HG03135 (cell line): Measurements from ENCODE around the gene ARPC5.
"Not testable (repeated sequence)": the region's sequence is repeated elsewhere in the genome, so short reads cannot be mapped to it uniquely, and the experiment has no call there.

Source experiments
- ATAC-seq: cut with Tn5 transposase; IDR thresholded peaks from one replicate; pipeline ENCODE4 v1.9.1; 2021; ENCODE audit warnings: mild to moderate bottlenecking, moderate library complexity; ENCODE audit not compliant: unreplicated experiment

Gene ARPC5

GRCh38 chr1:183635606-183636333 lies at the start of gene ARPC5:
Gene ARPC5, minus strand, starts transcription at chr1:183635783. Its CDS starts 124 bp downstream, at chr1:183635659.
- ATAC-seq, result peak; percentile 85

DNA sequence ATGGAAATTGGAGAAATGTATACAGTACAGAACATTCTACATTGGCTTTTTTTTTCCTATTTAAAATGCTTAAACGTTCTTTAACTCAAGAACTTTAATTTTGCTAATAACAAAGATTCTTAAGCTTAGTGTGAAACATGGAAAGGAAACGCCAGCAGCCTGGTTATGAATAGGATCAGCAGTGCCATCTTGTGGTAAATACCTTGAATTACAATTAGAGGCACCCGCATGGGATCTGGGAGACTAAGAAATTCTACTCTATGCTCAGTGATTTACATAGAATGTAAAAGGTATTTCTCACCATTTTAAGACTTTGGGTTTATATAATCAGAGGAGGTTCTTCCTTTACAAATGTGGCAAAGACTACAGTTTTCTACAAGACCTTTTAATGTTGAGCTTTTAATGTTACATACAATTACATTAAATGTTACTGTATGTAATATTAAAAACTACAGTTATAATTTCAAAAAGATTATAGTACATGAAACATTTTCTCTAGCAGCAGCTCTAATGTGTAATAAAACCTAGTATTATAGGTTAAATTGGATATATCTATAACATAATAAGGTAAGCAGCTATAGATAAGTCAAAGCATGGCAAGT lies 49.6 kb upstream of the ARPC5 start:
- ATAC-seq, result no peak

DNA sequence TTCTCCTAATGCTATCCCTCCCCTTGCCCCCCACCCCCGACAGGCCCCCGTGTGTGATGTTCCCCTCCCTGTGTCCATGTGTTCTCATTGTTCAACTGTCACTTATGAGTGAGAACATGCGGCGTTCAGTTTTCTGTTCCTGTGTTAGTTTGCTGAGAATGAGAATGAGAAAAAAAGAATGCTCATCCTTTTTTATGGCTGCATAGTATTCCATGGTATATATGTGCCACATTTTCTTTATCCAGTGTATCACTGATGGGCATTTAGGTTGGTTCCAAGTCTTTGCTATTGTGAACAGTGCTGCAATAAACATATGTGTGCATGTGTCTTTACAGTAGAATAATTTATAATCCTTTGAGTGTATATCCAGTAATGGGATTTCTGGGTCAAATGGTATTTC lies 43.8 kb upstream of the ARPC5 start:
- ATAC-seq, result not testable (repeated sequence)

GRCh38 chr1:183678819-183679218 lies 43.2 kb upstream of the ARPC5 start:
- ATAC-seq, result no peak

GRCh38 chr1:183676586-183677189 lies 41.1 kb upstream of the ARPC5 start:
- ATAC-seq, result no peak

DNA sequence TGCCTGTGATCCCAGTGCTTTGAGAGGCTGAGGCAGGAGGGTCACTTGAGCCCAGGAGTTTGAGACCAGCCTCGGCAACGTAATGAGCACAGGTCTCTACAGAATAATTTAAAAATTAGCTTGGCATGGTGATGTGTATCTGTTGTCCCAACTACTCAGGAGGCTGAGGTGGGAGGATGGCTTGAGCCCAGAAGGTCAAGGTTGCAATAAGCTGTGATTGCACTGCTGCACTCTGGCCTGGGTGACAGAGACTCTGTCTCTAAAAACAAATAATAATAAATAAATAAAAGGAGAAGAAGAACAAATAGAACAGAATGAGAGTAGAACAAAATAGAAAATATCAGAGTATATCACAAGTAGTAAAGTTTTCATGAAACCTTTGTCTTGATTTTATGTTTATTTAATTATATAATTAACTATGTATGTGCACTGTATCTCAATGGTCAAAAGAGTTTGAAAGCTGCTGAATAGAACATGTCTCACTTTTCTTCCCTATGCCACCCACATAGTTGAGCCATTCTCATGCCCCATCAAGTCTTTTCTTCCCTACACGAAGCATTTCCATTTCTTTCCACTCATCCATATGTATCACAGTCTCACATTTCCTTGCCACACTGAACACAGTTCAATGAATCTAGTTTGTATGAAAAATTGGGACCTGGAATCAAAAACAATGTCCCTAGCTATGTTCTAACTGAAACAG lies 40.5 kb upstream of the ARPC5 start:
- ATAC-seq, result no peak

- ATAC-seq, result no peak
Measured at GRCh38 chr1:183675381-183675780, 39.8 kb upstream of the ARPC5 start.

GRCh38 chr1:183674886-183675285 lies 39.3 kb upstream of the ARPC5 start:
- no peak for ATAC-seq

- ATAC-seq, result no peak
Measured at GRCh38 chr1:183674339-183674738, 38.8 kb upstream of the ARPC5 start.

- ATAC-seq, result no peak
Measured at GRCh38 chr1:183673605-183674323, 38.2 kb upstream of the ARPC5 start.

- no peak for ATAC-seq
Measured at GRCh38 chr1:183670169-183670568, 34.6 kb upstream of the ARPC5 start.

DNA sequence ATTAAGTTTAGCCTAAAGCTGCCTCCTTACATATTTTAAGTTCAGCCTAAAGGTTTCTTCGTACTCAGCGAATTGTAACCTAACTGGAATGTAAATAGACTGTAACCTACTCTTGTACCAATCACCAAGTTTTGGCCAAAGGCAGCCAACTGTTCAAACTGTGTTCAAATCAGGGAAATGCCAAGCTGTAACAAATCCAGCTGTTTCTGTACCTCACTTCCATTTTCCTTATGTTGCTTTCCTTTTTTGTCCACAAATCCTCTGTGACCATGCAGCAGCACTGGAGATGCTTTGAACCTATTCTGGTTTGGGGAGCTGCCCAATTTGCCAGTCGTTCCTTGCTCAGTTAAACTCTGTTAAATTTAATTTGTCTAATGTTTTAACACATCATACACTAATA lies 20.8 kb upstream of the ARPC5 start:
- ATAC-seq, result no peak

DNA sequence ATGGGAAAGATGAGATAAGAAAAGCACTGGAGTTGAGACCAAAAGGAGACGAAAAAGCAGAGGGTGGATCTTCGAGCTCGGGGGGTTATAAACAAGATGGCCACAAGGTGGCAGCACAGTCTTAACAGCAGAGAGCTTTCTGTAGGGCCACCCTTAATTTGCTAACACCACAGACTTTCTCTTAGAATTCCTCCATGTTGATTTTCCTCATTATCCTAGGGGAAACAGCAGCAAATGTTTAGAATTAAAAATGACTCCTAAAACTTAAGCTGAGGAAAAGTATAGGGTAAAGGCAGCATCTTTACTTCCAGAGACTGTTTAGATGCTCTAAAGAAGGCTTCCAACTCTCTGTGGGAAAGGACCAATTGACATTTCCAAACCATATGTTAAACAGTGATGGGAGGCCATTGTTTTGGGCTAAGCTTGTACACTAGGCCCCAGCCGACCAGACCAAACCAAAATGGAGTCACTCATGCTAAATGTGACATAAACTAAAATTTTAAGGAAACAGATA lies 20.0 kb upstream of the ARPC5 start:
- ATAC-seq, result peak; percentile 63

GRCh38 chr1:183654706-183655105 lies 19.1 kb upstream of the ARPC5 start:
- ATAC-seq, result no peak

GRCh38 chr1:183653876-183654451 lies 18.4 kb upstream of the ARPC5 start:
- ATAC-seq, result no peak

DNA sequence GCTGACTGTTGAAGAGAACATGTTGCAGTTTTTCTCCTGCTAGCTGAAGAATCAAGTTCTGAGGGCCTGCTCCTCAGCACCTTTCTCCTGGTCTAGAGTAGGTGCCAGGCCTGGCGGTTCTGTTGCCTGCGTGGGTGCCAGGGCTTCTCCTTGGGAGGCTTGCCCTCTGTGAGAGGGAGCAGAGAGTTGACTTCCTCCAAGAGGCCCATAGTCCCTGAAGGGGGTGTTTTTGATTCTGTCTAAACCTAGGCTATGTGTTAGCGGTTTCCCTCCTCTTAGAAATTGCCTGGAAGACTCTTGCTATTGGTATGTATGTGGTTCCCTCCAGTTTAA lies 17.8 kb upstream of the ARPC5 start:
- no peak for ATAC-seq

- ATAC-seq, result no peak
Measured at GRCh38 chr1:183652547-183653461, 17.2 kb upstream of the ARPC5 start, which contains the start of gene APOBEC4. Gene APOBEC4, minus strand, starts transcription at chr1:183653316. Its CDS starts 4,535 bp downstream, at chr1:183648781.

GRCh38 chr1:183652107-183652506 lies 16.5 kb upstream of the ARPC5 start:
- ATAC-seq, result no peak

DNA sequence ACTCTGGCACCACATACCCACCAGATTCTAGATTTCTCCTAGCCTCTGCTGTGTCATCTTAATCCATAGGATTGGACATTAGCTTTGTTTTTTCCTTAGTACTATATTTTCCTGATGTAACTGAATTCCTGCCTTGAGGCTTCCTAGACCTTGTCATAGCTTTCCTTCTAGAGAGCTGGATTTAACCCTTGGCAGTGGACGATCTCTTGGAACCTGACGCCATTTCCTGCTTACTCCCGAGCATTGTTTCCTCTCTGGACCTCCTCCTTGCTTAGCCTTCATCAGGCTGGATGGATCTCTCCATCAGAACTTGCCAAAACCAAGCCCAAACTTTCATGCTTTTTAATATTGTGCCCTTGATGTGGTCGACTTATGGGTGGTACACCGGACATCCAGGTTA lies 16.0 kb upstream of the ARPC5 start:
- ATAC-seq, result no peak
